ENCODE data around the gene MYADML2. TPM values are rescaled to one million over a fixed set of nuclear protein-coding genes. Genes with fewer than 3 reads are reported as not detected.
"Not testable (repeated sequence)": the region's sequence is repeated elsewhere in the genome, so short reads cannot be mapped to it uniquely, and the experiment has no call there.

Gene MYADML2
- total RNA-seq, 1 experiment from 2014 or later, result not detected

- in situ Hi-C loops (cut with HindIII; ENCODE audit: low pct_unique_long_range_greater_than_20kb, low sequenced_read_pairs), result no loop called here
- DNase-seq (ENCODE audit: low read depth, low spot score), result no peak
Measured at GRCh38 chr17:81961521-81962498, 14.8 kb upstream of the MYADML2 start.

- in situ Hi-C loops (cut with HindIII; ENCODE audit: low pct_unique_long_range_greater_than_20kb, low sequenced_read_pairs), result no loop called here
- peak; percentile 40 for DNase-seq (ENCODE audit: low read depth, low spot score)
Measured at GRCh38 chr17:81961087-81961511, 14.1 kb upstream of the MYADML2 start, which contains the start of gene NOTUM. TSS of gene NOTUM (minus strand) at chr17:81961187. CDS start at chr17:81960909, 278 bp downstream.

GRCh38 chr17:81960130-81960958, 13.3 kb upstream of the MYADML2 start:
- in situ Hi-C loops (cut with HindIII; ENCODE audit: low pct_unique_long_range_greater_than_20kb, low sequenced_read_pairs), result no loop called here
- no peak for DNase-seq (ENCODE audit: low read depth, low spot score)

GRCh38 chr17:81959362-81960129, 12.5 kb upstream of the MYADML2 start:
- peak; percentile 78 for DNase-seq (ENCODE audit: low read depth, low spot score)
- in situ Hi-C loops (cut with HindIII; ENCODE audit: low pct_unique_long_range_greater_than_20kb, low sequenced_read_pairs), result no loop called here

- no peak for DNase-seq (ENCODE audit: low read depth, low spot score)
- in situ Hi-C loops (cut with HindIII; ENCODE audit: low pct_unique_long_range_greater_than_20kb, low sequenced_read_pairs), result no loop called here
Measured at GRCh38 chr17:81958633-81959342, 11.8 kb upstream of the MYADML2 start.

GRCh38 chr17:81957691-81958432, 10.8 kb upstream of the MYADML2 start:
- in situ Hi-C loops (cut with HindIII; ENCODE audit: low pct_unique_long_range_greater_than_20kb, low sequenced_read_pairs), result no loop called here
- no peak for DNase-seq (ENCODE audit: low read depth, low spot score)

- in situ Hi-C loops (cut with HindIII; ENCODE audit: low pct_unique_long_range_greater_than_20kb, low sequenced_read_pairs), result no loop called here
Measured at GRCh38 chr17:81956607-81957589, 9.9 kb upstream of the MYADML2 start.

GRCh38 chr17:81955756-81956544, 8.9 kb upstream of the MYADML2 start:
- in situ Hi-C loops (cut with HindIII; ENCODE audit: low pct_unique_long_range_greater_than_20kb, low sequenced_read_pairs), result no loop called here
- no peak for DNase-seq (ENCODE audit: low read depth, low spot score)

More at GRCh38 chr17:81956607-81957589, 9.9 kb upstream of the MYADML2 start:
- DNase-seq (ENCODE audit: low read depth, low spot score), result no peak

- in situ Hi-C loops (cut with HindIII; ENCODE audit: low pct_unique_long_range_greater_than_20kb, low sequenced_read_pairs), result no loop called here
- no peak for DNase-seq (ENCODE audit: low read depth, low spot score)
Measured at GRCh38 chr17:81955058-81955681, 8.1 kb upstream of the MYADML2 start.

GRCh38 chr17:81954131-81955057, 7.4 kb upstream of the MYADML2 start:
- DNase-seq (ENCODE audit: low read depth, low spot score), result no peak
- in situ Hi-C loops (cut with HindIII; ENCODE audit: low pct_unique_long_range_greater_than_20kb, low sequenced_read_pairs), result no loop called here

- DNase-seq (ENCODE audit: low read depth, low spot score), result peak; percentile 42
- in situ Hi-C loops (cut with HindIII; ENCODE audit: low pct_unique_long_range_greater_than_20kb, low sequenced_read_pairs), result not testable (repeated sequence)
Measured at GRCh38 chr17:81953443-81953842, 6.4 kb upstream of the MYADML2 start.

- in situ Hi-C loops (cut with HindIII; ENCODE audit: low pct_unique_long_range_greater_than_20kb, low sequenced_read_pairs), result no loop called here
Measured at GRCh38 chr17:81952792-81953228, 5.8 kb upstream of the MYADML2 start.

More at GRCh38 chr17:81952792-81953228, 5.8 kb upstream of the MYADML2 start:
- DNase-seq (ENCODE audit: low read depth, low spot score), result no peak
